DMS153 treated with DMSO at 0.1 percent for 48 hours (cell line): Measurements from ENCODE around the gene MPPED1.

Experiments used
- DNase-seq: peaks from one replicate; lab custom pipeline; 2025; ENCODE audit not compliant: unreplicated experiment; lab: John Stamatoyannopoulos, UW

Gene MPPED1, protein sequence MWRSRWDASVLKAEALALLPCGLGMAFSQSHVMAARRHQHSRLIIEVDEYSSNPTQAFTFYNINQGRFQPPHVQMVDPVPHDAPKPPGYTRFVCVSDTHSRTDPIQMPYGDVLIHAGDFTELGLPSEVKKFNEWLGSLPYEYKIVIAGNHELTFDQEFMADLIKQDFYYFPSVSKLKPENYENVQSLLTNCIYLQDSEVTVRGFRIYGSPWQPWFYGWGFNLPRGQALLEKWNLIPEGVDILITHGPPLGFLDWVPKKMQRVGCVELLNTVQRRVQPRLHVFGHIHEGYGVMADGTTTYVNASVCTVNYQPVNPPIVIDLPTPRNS

DNA sequence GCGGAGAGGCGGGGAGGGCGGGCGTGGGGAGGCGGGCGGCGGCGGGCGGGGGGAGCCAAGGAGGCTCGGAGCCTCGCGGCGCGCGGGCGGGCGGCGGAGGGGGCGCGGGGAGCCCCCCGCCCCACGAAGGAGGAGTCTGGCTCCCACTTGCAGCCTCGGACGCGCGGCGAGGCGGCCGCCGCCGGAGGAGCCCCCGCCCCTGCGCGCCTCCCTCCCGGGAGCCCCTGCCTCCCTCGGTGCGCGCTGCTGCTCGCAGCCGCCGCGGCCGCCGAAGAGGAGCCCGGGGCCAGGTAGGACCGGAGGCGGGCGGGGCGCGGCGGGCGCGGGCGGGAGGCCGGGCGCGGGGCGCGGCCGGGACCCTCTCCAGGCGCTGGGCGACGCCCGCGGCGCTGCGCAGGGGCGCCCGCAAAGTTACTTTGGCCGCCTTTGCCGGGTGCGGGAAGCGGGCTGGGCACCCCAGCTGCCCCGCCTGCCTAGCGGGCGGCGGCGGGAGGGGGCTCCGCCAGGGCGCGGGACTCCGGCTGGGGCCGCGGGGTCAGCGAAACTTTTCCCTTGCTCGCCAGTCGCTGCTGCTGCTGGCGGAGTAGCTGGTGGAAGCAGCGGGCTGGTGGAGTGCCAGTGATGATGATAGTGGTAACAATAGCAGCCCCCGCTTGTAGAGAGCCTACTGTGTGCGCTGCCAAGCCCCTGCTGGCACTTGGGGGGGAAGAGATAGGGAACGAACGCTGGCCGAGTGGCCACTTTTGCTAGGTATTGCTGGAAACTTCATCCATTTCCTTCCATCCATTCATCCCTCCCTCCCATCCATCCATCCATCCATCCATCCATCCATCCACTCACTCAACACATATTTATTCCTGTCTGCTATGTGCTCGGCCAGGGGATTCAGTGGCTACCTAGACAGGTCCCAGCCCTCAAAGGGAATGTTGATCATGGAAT is at the start of gene MPPED1:
MPPED1 (plus strand) TSS at position 146 of the 939 bp plus-strand sequence. CDS start 12,972 bp downstream, outside the sequence.
- no peak for DNase-seq

DNA sequence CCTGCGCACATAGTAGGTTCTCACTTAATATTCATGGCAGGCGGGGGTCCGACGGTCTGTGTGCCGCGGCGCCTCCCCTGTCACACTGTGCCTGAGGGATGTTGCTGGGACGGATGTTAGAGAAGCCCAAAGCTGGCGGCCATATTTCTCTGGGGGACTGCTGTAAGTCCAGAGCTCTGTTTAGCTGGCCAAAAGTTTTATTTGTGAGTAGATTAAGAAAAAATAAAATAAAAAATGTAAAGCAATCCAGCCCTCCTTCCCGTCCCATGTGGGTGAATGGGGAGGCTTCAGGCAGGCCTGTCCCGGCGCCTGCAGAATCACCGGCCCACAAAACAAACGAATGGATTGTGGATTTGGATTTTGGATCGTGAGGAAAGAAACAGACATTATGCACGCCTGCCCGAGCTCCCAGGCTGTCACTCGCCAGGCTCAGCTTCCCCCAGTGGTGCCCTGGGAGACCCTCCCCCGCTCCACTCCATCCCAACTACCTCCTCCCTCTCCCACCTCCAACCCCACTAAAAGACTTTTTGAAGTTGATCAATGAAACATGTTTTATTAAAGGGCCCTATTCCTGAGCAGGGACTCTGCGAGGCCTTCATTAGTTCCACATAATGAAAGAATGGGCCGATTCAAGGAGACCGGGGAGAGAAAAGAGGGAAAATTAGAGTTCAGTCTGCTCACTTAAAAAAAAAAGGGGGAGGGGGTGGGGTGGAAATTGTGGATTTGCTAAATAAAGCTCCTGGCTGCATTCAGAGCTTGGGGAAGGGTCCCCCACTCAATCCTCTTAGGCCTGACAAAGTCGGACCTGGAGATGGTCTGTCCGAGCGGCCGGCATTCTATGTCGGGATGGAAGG is 48.3 kb upstream of the MPPED1 start:
- no peak for DNase-seq

DNA sequence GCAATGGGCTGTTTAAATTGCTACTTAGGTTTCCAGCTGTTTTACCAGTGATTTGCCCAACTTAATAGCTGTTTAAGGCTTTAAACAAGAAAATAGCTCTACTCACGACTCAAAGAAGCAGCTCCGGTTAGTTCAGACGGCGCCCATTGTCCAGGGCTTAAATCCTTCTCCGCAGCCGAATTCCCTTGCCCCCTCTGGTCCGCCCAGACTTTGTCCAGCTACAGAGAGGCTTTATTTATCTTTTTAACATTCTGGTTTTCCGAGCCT is 47.7 kb upstream of the MPPED1 start:
- no peak for DNase-seq

DNA sequence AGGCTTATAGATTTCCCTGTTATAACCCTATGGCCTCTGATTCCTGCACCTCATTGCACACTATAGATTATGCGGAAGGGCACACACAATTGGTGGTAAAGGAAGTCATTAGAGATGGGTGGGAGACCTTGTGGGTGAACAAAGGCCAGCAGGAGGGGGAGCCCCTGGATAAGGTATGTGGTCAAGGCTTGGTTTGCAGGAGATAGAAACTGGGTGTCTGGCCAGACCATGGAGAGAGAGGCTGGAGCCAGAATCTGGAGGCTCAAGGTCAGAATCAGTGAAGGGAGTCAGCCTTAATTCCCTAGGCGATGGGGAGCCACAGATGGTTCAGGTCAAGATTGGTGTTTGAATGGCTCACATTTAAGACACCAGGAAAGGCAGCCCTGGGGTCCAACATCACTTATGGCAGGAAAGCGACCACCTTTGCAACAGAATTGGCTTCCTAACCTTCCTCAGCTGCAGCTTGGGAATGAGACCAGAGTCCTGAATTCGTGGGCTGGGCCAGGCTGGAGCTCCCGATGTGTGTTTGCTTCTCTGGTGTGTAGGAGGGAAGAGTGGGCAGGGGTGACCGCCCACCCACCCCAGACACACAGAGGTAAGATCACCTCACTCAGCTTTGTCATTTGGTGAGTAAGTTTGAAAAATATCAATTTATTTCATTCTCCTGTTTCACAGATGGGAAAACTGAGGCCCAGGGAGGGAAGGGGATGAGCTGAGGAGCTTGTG is 45.9 kb upstream of the MPPED1 start:
- DNase-seq = no peak

DNA sequence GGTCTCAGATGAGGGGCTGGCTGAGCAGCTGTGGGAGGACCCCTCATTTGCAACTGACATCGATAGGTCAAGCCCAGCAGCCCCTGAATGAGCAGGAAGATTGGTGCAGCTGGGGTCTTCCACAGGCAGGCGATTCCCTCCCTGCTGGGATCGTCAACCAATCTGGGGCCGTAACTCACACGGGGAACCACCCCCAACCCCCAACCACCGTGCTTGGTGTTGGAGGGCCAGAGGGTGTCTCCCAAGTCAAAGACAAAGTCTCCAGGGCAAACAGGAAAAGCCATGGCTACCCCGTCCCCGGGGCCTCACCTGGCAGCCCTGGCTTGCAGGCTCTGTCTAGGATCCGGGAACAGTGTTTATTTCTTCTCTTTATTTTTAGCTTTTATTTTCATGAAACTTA is 41.8 kb upstream of the MPPED1 start:
- no peak for DNase-seq

DNA sequence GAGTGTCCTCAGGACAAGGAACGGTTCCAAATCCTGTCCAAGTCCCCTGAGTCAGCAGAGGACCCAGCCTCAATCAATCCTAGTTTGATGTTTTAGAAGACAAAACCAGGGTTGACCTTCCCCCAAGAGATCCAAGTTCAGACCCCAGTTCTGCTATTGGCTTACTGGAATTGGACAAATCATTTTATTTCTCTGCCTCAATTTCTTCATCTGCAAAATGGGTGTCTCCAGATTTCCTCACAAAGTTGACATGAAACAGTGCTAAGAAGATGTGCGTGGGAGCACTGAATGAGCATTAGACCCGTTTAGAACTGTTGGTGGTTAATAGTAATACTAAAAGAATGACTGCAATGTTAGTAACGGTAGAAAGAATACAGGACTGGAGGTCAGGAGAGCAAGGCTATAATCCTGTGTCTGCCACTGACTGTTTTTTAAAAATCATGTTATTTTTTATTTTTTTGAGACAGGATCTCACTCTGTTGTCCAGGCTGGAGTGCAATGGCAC is 35.8 kb upstream of the MPPED1 start:
- no peak for DNase-seq

DNA sequence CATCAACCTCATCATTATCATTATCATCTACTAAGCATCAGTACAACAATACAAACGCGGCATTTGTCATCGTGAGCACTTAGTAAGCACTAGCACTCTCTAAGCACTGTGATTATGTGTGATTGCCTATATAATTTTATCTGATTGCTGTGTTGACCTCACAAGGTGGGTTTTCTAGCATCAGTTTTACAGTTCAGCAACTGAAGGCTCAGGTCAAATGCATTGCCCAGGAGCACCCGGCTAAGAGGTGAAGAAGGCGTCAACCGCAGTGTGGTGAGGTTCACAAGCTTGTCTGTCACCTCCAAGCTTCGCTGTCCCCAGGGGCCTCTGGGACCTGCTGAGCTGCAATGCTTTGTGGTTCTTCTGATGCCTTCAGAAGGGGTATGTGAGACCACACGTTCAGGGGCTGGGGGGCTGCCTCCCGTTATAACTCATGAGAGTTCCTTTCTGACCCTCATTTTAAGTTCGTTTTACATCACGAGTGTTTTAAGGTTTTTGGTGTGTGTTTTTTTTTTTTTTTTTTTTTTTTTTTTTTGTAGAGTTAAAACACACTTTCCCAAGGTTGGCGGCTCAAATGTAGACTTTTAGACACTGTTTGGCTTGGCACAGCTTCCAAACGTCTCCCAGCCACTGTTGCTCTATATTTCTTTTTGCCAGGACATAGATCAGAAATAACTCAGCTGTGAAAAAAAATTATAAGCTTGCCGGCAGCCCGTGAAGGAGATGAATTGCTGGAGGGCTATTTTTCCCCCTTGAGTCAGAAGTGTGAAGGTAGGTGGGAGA is 34.9 kb upstream of the MPPED1 start:
- no peak for DNase-seq

DNA sequence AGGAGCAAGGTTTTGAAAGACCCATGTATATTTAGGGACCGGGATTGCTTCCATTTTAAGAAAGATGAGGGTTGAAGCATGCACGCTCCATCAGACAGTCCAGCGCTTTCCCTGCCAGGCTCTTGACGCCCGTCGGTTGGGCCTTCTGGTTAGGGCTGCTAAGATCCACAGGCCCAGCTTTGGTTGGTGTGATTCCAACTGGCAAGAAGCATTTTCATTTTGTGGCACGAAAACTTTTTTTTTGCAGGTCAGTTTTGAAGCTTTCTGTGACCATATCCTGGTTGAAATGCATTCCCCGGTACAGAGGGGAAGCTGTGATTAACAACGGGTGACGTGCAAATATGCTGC is 34.3 kb upstream of the MPPED1 start:
- no peak for DNase-seq

DNA sequence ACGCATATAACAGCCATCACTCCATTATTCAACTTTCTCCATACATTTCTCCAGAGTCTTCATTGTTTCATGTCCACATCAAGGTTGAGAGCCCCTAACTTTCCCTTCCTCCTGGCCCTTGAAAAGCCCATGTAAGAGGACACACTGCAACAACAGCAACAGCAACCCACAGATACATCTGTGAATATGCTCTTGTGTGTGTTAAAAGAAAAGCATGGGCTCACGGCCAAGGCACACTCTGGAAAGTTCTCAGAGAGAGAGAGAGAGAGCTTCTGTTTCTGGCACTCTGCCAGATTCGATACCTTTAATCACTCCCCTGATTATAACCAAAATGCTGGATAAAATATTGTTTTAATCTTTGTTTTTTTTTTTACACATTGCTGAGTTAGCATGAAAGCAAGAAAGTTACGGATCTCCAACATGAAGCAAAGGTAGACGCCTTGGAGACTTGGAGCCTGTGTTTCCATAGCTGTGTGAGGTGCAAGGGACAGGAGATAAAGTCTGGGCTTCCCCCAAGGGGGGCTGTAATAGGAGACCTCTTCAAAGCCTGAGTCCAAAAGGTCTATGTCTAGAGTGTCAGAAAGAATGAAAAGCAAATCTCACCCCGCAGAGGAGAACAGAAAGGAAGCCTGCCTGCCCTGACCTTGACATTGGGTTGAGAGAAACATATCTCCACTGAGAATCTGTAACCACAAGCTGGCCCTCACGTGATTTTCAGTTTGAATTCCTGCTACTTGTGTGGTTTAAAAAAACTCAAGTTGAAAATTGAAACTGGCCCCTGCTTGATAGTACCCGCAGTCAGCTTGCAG is 33.7 kb upstream of the MPPED1 start:
- DNase-seq = no peak

DNA sequence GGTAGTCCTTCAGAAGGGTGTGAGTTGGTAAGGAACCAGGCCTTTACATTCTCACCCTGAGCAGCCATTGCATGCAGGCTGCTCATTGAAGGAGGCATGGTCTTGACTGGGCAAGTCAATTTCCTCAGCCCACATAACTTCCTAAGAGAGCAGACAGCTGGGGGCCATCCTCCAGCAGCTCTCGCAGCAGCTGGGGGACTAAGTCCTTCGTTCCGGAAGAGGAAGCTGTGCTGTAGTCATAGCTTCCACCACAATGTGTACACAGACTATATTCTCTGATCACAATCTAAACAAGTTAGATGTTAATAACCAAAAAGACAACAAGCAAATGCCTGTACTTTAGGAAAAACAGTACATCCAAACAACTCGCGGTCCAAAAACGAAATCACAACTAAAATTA is 30.1 kb upstream of the MPPED1 start:
- DNase-seq = no peak

DNA sequence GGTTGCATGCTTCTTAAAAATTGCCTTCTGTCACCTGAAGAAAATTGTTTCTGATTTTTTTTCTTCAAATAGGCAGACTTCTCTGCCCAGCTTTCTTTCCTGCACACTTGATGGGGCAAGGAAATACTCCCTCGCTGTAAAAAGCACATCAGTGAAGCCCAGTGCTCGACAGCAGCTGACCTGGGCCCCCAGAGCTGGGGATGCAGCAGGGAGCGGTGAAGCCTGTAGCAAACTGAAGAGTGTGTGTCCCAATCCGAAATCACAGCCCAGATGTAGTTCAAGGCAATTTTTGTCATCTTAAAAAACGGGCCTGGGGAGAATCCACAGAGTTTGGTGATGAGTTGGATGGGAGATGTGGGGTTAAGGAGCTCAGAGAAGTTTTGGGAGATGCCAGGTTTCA is 27.0 kb upstream of the MPPED1 start:
- no peak for DNase-seq

DNA sequence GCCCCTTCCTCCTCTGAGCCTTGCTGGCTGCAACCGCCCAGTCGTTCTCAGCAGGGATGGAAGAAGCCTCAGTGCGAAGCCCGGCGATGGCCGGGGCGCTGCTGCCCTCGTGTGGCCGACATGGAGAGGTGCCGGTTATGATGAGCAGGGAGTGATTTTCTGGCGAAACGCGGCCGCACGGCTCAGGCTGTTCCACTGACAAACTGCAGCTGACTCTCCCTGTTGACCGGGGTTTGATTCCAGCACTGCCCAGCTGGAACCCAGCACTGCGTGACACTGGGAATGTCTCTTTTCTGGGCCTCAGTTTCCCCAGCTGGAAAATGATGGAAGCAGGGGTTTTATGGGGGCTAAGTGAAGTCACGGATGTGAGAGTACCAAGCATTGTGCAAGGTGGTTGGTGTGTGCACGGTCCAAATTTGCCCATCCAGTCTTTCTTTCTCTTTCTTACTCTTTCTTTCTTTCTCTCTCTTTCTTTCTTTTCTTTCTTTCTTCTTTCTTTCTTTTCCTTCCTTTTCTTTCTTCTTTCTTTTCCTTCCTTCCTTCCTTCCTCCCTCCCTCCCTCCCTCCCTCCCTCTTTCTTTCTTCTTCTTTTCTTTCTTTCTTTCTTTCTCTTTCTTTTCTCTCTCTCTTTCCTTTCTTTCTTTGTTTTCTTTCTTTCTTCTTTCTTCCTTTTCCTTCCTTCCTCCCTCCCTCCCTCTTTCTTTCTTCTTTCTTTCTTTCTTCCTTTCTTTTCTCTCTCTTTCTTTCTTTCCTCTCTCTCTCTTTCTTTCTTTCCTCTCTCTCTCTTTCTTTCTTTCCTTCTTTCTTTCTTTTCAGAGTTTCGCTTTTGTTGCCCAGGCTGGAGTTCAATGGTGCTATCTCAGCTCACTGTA is 25.8 kb upstream of the MPPED1 start:
- peak; percentile 65 for DNase-seq

DNA sequence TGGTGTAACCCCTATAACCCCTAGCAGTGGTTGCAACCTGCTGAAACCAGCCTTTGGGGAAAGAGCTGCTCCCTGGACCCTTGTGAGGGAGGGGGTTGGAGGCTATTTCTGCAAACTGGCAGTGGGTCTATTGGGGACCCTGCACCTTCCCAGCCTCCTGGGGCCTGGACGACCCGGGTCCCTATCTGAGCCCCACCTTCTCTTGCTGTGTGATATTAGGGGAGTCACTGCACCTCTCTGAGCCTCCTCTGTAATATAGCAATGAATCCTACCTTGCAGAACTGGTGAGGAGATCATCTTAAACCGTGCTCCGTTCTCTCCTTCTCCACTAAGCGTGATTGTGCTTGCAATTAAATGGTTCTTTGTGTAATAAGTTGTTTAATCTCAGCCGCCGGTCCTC is 24.0 kb upstream of the MPPED1 start:
- no peak for DNase-seq

DNA sequence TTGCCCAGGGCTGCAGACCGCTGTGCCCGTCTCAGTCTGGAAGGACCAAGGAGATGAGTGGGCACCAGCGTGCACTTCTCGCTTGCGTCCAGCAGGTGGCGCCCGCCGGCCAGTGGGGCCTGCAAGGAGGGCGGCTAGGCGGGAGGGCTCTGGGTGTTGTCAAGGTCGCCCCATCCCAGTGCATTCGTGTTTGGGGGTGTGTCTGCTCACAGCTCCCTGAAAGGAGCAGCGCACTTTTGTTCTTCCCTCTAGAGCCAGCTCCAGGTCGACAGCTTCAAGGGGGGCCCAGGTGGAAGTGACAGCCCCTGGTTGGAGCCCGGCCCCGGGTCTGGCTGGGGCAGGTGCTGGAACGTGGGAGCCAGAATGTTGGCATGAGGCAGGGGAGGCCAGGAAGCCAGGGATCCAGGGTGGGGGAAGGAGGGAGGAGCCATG is 23.4 kb upstream of the MPPED1 start:
- peak; percentile 43 for DNase-seq

DNA sequence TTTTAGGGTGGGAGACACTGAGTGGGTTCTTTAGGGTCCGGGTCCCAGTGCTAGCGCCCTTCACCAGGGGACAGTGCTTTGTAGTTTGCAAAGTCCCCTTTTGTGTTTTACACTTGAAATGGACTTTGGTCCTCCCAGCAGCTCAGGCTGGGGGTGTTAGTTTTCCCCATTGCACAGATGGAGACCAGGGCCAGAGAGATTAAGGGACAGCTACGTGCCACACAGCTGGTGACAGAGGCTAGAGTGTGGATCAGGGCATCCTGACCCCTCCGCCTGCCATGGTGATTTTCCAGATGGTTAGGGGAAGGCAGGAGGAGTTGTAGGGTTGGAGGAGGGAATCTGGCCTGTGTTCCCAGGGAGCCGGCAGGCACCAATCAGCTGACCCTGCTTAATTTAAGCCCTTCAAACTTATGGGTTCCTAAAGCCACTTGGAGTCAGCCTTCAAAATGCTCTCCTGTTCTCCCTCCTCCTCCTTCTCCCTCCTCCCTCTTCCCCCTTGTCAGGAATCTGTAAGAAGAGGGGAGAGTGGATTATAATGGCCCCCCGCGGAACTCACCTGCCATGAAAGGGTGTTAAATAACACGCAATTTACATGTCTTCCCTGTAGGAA is 22.5 kb upstream of the MPPED1 start:
- DNase-seq = no peak

DNA sequence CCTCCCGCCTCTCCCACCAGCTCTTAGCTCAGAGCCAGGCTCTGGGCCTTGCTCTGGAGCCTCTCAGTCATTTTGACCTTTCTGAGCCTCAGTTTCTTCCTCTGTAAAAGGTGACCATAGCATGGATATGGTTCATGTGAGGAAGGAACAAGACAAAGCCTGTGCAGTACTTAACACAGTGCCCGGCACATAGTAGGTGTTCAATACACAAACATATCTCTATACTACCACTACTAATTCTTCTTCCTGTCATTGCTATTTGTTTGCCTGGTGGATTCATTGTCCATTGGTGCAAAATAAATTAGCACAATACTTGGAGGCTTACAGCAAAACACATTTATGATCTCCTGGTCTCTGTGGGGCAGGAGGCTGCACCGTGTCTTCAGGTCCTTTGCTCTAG is 21.6 kb upstream of the MPPED1 start:
- no peak for DNase-seq

DNA sequence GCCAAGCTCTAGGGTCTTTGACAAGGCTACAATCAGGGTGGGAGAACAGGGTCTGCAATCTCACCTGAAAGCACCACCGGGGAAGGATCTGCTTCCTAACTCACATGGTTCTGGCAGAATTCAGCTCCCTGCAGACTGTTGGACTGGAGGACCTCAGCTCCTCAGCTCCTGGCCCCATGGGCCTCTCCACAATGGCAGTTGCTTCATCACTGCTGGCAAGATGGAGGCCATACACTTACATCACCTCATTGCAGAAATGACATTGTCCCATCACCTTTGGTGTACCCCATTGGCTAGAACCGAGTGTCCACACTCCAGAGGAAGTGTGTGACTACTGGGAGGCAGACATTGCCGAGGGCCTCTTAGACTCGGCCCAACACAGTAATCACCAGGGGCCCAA is 20.9 kb upstream of the MPPED1 start:
- DNase-seq = no peak

DNA sequence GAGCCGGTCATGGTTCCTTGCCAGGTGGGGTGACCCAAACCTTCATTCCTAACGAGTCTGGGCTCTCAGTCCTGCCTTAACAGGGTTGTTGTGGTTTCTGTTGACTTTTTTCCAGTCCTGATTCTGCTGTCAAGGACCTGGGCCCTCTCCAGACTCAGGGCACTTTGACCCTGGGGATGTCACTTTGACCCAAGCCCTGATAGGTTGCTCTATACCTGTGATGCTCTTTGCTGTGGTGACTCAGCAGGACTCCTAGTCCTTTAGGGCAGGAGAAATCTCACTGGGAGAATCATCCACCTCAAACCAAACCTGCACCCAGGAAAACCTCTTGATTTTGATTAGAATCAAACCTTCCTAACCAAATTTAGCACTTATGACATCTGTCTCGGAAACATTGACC is 20.5 kb upstream of the MPPED1 start:
- no peak for DNase-seq
